Cardiac fibroblast (primary cell): Measurements from ENCODE around the gene ARV1.
"Not testable (repeated sequence)": the region's sequence is repeated elsewhere in the genome, so short reads cannot be mapped to it uniquely, and the experiment has no call there.

Experiments used
- DNase-seq, 2 donors: peaks; one replicate each; pipeline versions ENCODE4 v3.0.0 to v3.0.0-alpha.2; 2010; ENCODE audit warnings: low read depth in 2 of 2
- H3K4me3 ChIP-seq, 2 donors: replicated peaks in 1 of 2; 1 replicate in 1 of 2; 2 replicates in 1 of 2; pipeline ENCODE4 v1.5.1; 2011; ENCODE audit warnings: low read depth in 2 of 2, low read length in 2 of 2, mild to moderate bottlenecking in 2 of 2, moderate library complexity in 1 of 2
- CTCF ChIP-seq: IDR thresholded peaks from one replicate; pipeline ENCODE4 v1.5.1; 2011; ENCODE audit warnings: low read depth, mild to moderate bottlenecking, low read length, inconsistent platforms

ARV1 gene

GRCh38 chr1:230982696-230983095 is 3.8 kb downstream of the ARV1 start:
- no peak for TF ChIP-seq CTCF
- DNase-seq, result peak; percentile 3 to 72
- H3K4me3 ChIP-seq, result no peak overlapping the region

- no peak overlapping the region for H3K4me3 ChIP-seq
- TF ChIP-seq CTCF, result no peak
- no peak for DNase-seq
These were observed 4.9 kb downstream of the ARV1 start for GRCh38 chr1:230983811-230984210.

GRCh38 chr1:230984622-230985515 is 6.0 kb downstream of the ARV1 start:
- not testable (repeated sequence) for DNase-seq, H3K4me3 ChIP-seq

GRCh38 chr1:230985711-230986110 is 6.8 kb downstream of the ARV1 start:
- TF ChIP-seq CTCF, result no peak
- H3K4me3 ChIP-seq, result no peak overlapping the region
- no peak for DNase-seq

- no peak for TF ChIP-seq CTCF
- peak; percentile 11 to 83 for DNase-seq
- no peak overlapping the region for H3K4me3 ChIP-seq
These were observed 8.1 kb downstream of the ARV1 start for GRCh38 chr1:230986976-230987375.

- H3K4me3 ChIP-seq, result no peak overlapping the region
- no peak for TF ChIP-seq CTCF
- DNase-seq, result no peak
These were observed 8.6 kb downstream of the ARV1 start for GRCh38 chr1:230987448-230987847.

- no peak for TF ChIP-seq CTCF
- DNase-seq, result no peak
- H3K4me3 ChIP-seq, result no peak overlapping the region
These were observed 13.3 kb downstream of the ARV1 start for GRCh38 chr1:230992100-230992774.
